DMS79 (cell line): ENCODE data around the gene CAPZB.
A peak's percentile ranks its signal among the peaks of the same experiment; 100 is the strongest.

Experiments
- DNase-seq: peaks from one replicate; lab custom pipeline; 2025; lab: John Stamatoyannopoulos, UW

CAPZB gene

GRCh38 chr1:19367584-19368041, 117.7 kb downstream of the CAPZB start:
- DNase-seq: peak; percentile 16

GRCh38 chr1:19366599-19367536, 118.5 kb downstream of the CAPZB start:
- DNase-seq: no peak

GRCh38 chr1:19365721-19366120, 119.6 kb downstream of the CAPZB start:
- no peak for DNase-seq

GRCh38 chr1:19363536-19364152, 121.7 kb downstream of the CAPZB start:
- DNase-seq: no peak

GRCh38 chr1:19361611-19362147, 123.7 kb downstream of the CAPZB start:
- DNase-seq: peak; percentile 17

- peak; percentile 83 for DNase-seq
Observed at GRCh38 chr1:19360843-19361610, 124.3 kb downstream of the CAPZB start.

- DNase-seq: no peak
Observed at GRCh38 chr1:19360432-19360831, 124.9 kb downstream of the CAPZB start.

GRCh38 chr1:19360016-19360415, 125.3 kb downstream of the CAPZB start:
- DNase-seq: no peak

- DNase-seq: no peak
Observed at GRCh38 chr1:19359357-19359756, 126.0 kb downstream of the CAPZB start.

- DNase-seq: no peak
Observed at GRCh38 chr1:19358710-19359109, 126.6 kb downstream of the CAPZB start.

- no peak for DNase-seq
Observed at GRCh38 chr1:19357299-19357986, 127.9 kb downstream of the CAPZB start.

GRCh38 chr1:19356266-19356665, 129.1 kb downstream of the CAPZB start:
- DNase-seq: peak; percentile 87

- no peak for DNase-seq
Observed at GRCh38 chr1:19354531-19354981, 130.8 kb downstream of the CAPZB start.

GRCh38 chr1:19353596-19353995, 131.7 kb downstream of the CAPZB start:
- peak; percentile 83 for DNase-seq

- DNase-seq: no peak
Observed at GRCh38 chr1:19352839-19353238, 132.5 kb downstream of the CAPZB start.

GRCh38 chr1:19351873-19352272, 133.5 kb downstream of the CAPZB start:
- DNase-seq: no peak

- no peak for DNase-seq
Observed at GRCh38 chr1:19350566-19350965, 134.8 kb downstream of the CAPZB start.

- no peak for DNase-seq
Observed at GRCh38 chr1:19349999-19350398, 135.3 kb downstream of the CAPZB start.

- peak; percentile 21 for DNase-seq
Observed at GRCh38 chr1:19348441-19349198, 136.7 kb downstream of the CAPZB start.

- DNase-seq: no peak
Observed at GRCh38 chr1:19347533-19348172, 137.7 kb downstream of the CAPZB start.
